ENCODE data around the gene NKAIN2.

- TF ChIP-seq CTCF (IDR thresholded peaks at IDR 0.05) (no peak), POLR2A (IDR thresholded peaks at IDR 0.05) (no peak)
Observed at GRCh38 chr6:124459268-124459667, 655.6 kb downstream of the NKAIN2 start.

All from thyroid gland (tissue), 4 donors.